ENCODE measurements around the gene PCDHGA12.
"Not testable (repeated sequence)": the region's sequence is repeated elsewhere in the genome, so short reads cannot be mapped to it uniquely, and the experiment has no call there.

PCDHGA12 gene

GRCh38 chr5:141407790-141408505 lies 22.4 kb upstream of the PCDHGA12 start, which contains the start of gene PCDHGB6:
Gene PCDHGB6 (plus strand): TSS chr5:141408021. CDS start chr5:141408203, 182 bp downstream.
- H3K4me3 ChIP-seq (ENCODE audit: low read depth, low read length): peak within 1 kb of the TSS; percentile 53

GRCh38 chr5:141409598-141410306 lies 20.6 kb upstream of the PCDHGA12 start:
- no peak overlapping the region for H3K4me3 ChIP-seq (ENCODE audit: low read depth, low read length)

GRCh38 chr5:141411575-141411974 lies 18.7 kb upstream of the PCDHGA12 start:
- H3K4me3 ChIP-seq (ENCODE audit: low read depth, low read length): no peak overlapping the region

DNA sequence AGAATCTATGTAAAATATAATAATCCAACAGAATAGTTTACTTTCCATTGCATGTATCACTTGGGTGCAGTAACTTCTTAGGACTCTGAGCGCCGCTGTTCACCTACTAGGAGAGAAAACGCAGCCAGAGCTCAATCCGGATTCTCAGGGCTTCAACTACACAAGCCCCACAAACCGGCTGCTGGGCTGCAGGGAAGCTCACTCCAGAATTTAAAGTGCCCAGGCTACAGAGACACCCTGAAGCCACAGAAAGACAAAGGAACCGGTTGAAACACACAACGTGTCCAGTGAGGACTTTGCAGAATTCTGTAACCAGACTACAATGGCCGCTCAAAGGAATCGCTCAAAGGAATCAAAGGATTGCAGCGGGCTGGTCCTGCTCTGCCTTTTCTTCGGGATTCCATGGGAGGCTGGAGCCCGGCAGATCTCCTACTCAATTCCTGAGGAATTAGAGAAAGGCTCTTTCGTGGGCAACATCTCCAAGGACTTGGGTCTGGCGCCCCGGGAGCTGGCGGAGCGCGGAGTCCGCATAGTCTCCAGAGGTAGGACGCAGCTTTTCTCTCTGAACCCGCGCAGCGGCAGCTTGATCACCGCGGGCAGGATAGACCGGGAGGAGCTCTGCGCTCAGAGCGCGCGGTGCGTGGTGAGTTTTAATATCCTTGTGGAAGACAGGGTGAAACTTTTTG lies 17.3 kb upstream of the PCDHGA12 start, which contains the start of gene PCDHGA10:
PCDHGA10 (plus strand) TSS at position 134 of the 686 bp plus-strand sequence; CDS start at position 323, 189 bp downstream.
- H3K4me3 ChIP-seq (ENCODE audit: low read depth, low read length): peak within 1 kb of the TSS; percentile 40

- peak overlapping the region; percentile 40 for H3K4me3 ChIP-seq (ENCODE audit: low read depth, low read length)
Measured at GRCh38 chr5:141413540-141414069, 16.7 kb upstream of the PCDHGA12 start.

DNA sequence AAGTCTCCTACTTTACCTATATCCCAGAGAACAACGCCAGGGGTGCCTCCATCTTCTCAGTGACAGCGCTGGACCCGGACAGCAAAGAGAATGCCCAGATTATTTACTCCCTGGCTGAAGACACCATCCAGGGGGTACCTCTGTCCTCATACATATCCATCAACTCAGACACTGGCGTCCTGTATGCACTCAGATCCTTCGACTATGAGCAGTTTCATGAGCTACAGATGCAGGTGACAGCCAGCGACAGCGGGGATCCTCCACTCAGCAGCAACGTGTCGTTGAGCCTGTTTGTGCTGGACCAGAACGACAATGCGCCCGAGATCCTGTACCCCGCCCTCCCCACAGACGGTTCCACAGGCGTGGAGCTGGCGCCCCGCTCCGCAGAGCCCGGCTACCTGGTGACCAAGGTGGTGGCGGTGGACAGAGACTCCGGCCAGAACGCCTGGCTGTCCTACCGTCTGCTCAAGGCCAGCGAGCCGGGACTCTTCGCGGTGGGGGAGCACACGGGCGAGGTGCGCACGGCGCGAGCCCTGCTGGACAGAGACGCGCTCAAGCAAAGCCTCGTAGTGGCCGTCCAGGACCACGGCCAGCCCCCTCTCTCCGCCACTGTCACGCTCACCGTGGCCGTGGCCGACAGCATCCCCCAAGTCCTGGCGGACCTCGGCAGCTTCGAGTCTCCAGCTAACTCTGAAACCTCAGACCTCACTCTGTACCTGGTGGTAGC lies 15.6 kb upstream of the PCDHGA12 start:
- H3K4me3 ChIP-seq (ENCODE audit: low read depth, low read length): not testable (repeated sequence)

GRCh38 chr5:141415275-141415618 lies 15.1 kb upstream of the PCDHGA12 start:
- not testable (repeated sequence) for H3K4me3 ChIP-seq (ENCODE audit: low read depth, low read length)

DNA sequence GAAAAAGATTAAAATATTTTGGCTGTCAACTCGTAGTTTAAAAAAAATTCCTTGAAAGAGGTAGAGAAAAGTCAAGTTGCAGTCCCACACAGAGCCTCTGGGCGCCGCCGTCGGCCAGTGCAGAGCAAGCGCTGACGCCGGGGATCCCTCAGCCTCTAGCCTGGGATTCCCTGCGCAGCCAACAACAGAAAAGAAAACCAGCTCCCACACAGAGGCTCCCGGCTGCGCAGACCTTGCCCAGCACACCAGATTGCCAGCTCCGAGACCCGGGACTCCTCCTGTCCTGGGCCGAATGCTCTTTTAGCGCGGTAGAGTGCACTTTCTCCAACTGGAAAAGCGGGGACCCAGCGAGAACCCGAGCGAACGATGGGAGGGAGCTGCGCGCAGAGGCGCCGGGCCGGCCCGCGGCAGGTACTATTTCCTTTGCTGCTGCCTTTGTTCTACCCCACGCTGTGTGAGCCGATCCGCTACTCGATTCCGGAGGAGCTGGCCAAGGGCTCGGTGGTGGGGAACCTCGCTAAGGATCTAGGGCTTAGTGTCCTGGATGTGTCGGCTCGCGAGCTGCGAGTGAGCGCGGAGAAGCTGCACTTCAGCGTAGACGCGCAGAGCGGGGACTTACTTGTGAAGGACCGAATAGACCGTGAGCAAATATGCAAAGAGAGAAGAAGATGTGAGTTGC lies 12.7 kb upstream of the PCDHGA12 start, which contains the start of gene PCDHGB7:
PCDHGB7 (plus strand) TSS at position 184 of the 679 bp plus-strand sequence; CDS start at position 367, 183 bp downstream.
- H3K4me3 ChIP-seq (ENCODE audit: low read depth, low read length): peak within 1 kb of the TSS; percentile 54

GRCh38 chr5:141419074-141419880 lies 11.0 kb upstream of the PCDHGA12 start:
- no peak overlapping the region for H3K4me3 ChIP-seq (ENCODE audit: low read depth, low read length)

GRCh38 chr5:141420855-141421488 lies 9.3 kb upstream of the PCDHGA12 start, which contains the start of gene PCDHGA11:
Gene PCDHGA11 (plus strand): TSS chr5:141421051. CDS start chr5:141421228, 177 bp downstream.
- H3K4me3 ChIP-seq (ENCODE audit: low read depth, low read length): peak within 1 kb of the TSS; percentile 47

DNA sequence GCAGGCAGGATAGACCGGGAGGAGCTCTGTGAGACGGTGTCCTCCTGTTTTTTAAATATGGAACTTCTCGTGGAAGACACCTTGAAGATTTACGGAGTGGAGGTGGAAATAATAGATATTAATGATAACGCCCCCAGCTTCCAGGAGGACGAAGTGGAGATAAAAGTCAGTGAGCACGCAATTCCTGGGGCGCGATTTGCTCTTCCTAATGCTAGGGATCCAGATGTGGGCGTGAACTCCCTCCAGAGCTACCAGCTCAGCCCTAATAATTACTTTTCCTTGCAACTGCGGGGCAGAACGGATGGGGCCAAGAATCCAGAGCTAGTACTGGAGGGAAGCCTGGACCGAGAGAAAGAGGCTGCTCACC lies 8.8 kb upstream of the PCDHGA12 start:
- H3K4me3 ChIP-seq (ENCODE audit: low read depth, low read length): peak overlapping the region; percentile 47

DNA sequence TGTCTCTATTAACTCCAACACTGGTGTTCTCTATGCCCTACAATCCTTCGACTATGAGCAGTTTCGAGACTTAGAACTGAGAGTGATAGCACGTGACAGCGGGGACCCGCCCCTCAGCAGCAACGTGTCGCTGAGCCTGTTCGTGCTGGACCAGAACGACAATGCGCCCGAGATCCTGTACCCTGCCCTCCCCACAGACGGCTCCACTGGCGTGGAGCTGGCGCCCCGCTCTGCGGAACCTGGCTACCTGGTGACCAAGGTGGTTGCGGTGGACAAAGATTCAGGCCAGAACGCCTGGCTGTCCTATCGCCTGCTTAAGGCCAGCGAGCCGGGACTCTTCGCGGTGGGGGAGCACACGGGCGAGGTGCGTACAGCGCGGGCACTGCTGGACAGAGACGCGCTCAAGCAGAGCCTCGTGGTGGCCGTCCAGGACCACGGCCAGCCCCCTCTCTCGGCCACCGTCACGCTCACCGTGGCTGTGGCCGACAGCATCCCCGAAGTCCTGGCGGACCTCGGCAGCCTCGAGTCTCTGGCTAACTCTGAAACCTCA lies 7.5 kb upstream of the PCDHGA12 start:
- H3K4me3 ChIP-seq (ENCODE audit: low read depth, low read length): no peak overlapping the region

DNA sequence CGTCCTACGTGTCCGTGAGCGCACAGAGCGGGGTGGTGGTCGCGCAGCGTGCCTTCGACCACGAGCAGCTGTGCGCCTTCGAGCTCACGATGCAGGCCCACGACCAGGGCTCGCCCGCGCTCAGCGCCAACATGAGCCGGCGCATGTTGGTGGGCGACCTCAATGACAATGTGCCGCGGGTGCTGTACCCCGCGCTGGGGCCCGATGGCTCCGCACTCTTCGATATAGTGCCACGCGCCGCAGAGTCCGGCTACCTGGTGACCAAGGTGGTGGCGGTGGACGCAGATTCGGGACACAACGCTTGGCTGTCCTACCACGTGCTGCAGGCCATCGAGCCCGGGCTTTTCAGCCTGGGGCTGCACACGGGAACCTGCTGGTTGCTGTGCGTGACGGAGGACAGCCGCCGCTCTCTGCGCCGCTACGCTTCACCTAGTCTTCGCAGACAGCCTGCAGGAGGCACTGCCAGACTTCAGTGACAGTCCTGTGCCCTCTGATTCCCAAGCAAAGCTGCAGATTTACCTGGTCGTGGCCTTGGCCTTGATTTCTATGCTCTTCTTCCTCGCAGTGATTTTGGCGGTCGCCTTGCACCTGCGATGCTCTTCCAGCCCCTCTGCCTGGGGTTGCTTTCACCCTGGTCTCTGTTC lies 2.4 kb upstream of the PCDHGA12 start:
- H3K4me3 ChIP-seq (ENCODE audit: low read depth, low read length): no peak overlapping the region

DNA sequence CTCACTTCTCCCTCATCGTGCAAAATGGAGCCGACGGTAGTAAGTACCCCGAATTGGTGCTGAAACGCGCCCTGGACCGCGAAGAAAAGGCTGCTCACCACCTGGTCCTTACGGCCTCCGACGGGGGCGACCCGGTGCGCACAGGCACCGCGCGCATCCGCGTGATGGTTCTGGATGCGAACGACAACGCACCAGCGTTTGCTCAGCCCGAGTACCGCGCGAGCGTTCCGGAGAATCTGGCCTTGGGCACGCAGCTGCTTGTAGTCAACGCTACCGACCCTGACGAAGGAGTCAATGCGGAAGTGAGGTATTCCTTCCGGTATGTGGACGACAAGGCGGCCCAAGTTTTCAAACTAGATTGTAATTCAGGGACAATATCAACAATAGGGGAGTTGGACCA lies 979 bp downstream of the PCDHGA12 start:
- H3K4me3 ChIP-seq (ENCODE audit: low read depth, low read length): no peak overlapping the region

DNA sequence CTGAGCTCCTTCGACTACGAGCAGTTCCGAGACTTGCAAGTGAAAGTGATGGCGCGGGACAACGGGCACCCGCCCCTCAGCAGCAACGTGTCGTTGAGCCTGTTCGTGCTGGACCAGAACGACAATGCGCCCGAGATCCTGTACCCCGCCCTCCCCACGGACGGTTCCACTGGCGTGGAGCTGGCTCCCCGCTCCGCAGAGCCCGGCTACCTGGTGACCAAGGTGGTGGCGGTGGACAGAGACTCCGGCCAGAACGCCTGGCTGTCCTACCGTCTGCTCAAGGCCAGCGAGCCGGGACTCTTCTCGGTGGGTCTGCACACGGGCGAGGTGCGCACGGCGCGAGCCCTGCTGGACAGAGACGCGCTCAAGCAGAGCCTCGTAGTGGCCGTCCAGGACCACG lies 2.0 kb downstream of the PCDHGA12 start:
- not testable (repeated sequence) for H3K4me3 ChIP-seq (ENCODE audit: low read depth, low read length)

DNA sequence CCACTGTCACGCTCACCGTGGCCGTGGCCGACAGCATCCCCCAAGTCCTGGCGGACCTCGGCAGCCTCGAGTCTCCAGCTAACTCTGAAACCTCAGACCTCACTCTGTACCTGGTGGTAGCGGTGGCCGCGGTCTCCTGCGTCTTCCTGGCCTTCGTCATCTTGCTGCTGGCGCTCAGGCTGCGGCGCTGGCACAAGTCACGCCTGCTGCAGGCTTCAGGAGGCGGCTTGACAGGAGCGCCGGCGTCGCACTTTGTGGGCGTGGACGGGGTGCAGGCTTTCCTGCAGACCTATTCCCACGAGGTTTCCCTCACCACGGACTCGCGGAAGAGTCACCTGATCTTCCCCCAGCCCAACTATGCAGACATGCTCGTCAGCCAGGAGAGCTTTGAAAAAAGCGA lies 2.4 kb downstream of the PCDHGA12 start:
- H3K4me3 ChIP-seq (ENCODE audit: low read depth, low read length): not testable (repeated sequence)

GRCh38 chr5:141434006-141434405 lies 3.7 kb downstream of the PCDHGA12 start:
- H3K4me3 ChIP-seq (ENCODE audit: low read depth, low read length): no peak overlapping the region

DNA sequence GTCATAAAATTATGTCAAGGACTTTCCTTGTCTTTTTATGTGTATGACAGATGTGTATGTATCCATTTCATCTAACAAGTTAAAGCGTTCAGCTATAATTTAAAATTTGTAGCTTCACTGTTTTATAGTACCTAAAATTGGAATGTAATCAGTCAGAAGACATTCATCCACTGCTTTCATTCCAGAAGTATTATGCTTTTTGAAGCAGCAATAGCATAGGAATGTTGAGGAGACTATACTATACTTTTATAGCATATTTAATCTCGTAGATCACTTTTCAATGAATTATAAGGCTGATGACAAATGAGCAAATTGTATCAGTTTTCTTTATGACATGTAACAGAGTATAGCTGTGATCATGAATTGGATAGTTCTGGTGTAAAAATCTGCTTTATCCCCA lies 6.9 kb downstream of the PCDHGA12 start:
- no peak overlapping the region for H3K4me3 ChIP-seq (ENCODE audit: low read depth, low read length)

All from iPS-11a (cell line).